Activated effector memory CD4-positive, alpha-beta T cell treated with anti-CD3 and anti-CD28 coated beads, Interleukin-2, amount 50 U/mL, for 16 hours (primary cell): ENCODE measurements around the gene CLMN.

Experiments
- DNase-seq: peaks from one replicate; pipeline ENCODE4 v3.0.0-alpha.2; 2020

The CLMN gene

DNA sequence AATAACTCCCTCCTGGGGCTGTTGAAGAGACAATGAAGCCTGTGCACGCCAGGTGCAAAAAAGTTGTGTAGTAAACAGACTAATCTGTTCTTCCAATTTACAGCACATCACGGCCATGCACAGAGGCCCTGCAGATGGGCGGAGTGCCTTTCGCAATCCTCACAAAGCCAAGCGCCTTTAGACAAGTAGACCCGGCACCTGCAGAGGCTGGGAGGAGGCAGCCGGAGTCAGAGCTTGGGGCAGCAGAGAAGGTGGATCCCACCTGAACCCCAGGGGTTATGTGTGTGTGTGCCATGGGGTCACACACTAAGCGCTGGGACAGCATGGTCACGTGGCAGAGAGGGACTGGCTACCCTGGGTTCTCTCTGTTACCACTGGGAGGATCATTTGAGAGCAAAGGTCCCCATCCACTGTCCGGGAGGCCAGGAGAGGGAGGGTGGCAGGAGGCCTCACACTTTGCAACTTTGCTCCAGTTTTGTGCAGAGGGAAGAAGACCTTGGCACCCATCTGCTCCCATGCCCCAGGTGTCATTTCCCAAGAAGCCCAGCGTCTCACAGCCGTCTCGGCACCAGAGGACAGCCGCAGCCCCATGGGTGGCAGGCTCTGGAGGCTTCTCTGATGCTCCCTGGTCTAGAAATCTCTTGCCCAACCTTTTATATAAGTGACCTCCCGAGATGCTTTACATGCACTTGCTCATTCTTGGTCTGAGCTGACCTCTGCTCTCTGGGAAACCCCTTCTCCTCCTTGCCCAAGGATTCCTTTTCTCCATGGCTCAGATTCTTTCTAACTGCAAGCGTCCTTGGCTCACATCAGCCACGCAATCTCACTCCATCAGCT, 82.4 kb downstream of the CLMN start:
- DNase-seq: no peak

DNA sequence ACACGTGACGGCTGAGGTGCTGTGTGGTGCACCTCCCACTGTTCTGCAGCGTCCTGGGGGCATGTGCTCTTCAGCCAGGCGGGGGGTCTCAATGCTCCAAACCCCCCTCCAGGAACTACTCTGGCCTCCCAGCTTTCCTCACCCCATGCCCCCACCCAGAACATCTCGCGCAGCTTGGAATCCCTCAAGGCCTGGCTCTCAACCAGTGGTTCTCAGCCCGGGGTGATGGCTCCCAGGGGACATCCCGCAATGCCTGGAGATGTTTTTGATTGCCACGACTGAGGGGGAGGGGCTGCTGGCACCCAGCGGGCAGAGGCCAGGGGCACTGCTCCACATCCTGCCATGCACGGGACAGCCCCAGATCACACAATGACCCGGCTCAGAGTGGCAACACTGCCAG, 83.5 kb downstream of the CLMN start:
- no peak for DNase-seq

- no peak for DNase-seq
These were observed 83.9 kb downstream of the CLMN start for GRCh38 chr14:95235767-95236166.

DNA sequence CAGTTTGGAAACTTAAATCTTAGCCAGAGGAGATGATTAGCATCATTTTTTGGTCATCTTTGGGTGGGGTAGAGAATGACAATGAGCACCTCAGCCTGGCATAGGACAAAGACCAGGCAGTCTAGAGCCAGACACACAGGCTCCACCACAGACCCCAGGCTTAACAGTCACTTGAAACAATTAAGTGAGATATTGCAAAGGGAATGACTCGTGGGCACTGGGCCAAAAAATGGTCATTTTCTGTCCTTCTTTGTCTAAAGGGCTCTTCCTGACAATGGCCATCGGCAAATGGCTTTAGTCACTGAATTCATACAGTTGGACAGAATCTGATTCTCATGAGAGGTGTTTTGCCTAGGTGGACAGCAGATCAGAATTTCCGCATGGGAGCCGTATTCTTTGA, 84.4 kb downstream of the CLMN start:
- DNase-seq: no peak

DNA sequence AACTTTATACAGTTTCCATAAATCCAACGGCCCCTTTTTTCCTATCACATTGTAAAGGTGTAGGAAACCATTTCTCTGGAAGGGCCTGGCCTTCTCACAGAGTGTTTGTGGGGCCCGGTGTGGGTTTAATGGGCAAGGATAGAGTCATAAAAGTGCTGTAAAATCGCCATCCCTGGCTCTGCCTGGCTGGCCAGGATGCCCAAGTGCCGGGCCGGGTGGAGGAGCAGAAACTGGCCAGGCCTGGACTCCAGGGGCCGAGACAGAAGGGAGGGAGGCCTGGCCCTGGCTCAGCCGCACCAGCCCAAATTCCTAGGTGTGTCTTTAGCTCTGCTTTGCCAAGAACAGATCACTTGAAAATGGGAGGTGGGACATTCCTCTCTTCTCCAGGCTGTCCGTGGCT, 85.3 kb downstream of the CLMN start:
- DNase-seq: no peak

GRCh38 chr14:95233702-95234241, 85.9 kb downstream of the CLMN start:
- DNase-seq: no peak

GRCh38 chr14:95232894-95233584, 86.7 kb downstream of the CLMN start:
- no peak for DNase-seq

GRCh38 chr14:95231966-95232633, 87.6 kb downstream of the CLMN start:
- DNase-seq: no peak

DNA sequence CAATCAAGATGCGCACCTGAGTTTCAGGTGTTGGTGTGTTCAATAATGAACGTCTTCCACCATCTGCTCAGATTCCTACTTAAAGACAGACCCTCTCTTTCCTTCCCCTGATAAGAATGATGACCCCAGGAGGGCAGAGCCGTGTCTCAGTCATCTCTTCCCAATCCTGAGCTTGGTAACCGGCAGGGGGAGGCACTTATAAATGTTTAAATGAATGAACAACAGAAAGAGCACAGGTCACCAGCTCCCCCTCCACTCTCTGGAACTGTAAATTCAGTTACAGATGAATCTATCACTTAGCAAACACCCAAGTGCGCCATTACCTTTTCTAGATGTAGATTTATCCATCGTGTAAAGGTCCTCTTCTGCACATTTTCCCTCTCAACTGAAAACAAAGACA, 90.0 kb downstream of the CLMN start:
- DNase-seq: no peak

GRCh38 chr14:95228240-95228639, 91.5 kb downstream of the CLMN start:
- no peak for DNase-seq

DNA sequence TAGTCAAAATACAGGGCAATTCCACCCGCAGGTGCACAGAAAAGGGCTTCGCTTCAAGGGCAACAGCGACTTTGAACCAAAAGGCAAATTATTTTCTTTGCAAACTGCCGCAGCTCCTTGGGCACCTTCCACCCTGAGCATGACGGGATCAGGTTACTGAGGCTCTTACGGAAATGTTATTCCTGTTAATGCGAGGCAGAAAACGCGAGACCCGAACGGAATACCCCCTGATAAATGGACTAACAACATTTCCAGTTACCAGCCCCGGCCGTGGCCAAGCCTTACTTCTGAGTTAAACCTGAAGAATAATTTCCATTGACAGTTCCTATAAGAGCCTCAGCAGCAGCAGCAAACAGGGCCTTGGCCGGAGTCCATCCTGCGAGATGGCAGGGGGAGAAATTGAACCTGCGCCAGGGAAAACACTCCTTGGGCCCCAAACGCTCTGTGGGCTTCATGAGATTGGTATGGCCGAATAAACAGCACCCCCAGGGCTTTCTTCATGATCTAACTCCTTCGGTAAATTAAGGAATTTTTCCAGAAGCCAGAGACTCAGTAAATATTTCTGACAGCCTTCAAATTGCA, 92.3 kb downstream of the CLMN start:
- DNase-seq: no peak

GRCh38 chr14:95226801-95227200, 92.9 kb downstream of the CLMN start:
- DNase-seq: no peak

DNA sequence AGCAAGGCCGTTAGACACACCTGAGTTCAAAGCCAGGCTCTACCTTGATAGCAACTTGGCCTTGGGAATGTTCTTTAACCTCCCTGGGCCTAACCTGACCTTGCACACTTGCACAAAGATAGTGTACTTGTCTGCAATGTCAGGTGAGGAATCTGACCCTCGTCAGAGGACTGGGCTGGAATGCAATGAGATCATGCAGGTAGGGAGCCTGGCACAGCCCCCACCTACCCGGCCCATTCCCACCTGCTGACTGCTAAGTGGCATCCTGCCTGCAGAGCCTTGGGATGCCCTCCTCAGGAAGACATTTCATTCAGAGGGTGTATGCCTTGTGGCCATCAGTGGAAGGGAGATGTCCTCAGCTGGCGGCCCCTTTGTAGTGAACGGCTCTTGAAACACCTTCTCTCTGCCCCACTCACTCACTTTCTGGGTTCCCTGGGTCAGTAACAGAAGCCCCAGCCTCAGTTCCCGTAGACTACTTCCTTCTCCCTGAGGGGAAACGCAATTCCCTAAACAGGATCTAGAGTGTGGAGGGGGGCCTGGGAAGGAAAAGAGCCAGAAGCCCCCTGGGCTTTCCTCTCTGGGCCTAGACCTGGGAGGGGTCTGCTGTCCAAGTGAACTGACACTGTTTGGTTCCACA, 94.3 kb downstream of the CLMN start:
- no peak for DNase-seq

DNA sequence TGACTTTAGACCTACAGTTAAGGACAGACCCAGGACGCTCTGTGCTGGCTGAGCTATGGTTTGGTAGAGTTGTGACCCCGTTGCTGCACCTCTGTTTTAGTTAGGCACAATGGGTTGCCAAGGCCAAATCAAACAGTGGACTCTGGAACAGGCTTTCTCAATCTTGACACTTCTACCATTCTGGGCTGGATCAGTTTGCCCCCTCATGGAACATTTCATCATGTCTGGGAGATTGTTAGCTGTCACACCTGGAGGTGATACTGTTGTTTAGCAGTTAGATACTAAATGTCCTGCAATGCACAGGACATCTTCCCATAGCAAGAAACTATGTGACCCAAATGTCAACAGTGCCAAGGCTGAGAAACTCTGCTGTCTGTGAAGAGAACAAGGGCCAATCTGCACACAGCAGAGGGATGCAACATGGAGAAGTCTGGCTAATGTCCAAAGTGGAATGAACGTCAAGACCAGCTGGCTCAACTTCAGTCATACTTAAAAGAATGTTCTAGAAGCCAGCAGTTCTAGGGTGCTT, 96.8 kb downstream of the CLMN start:
- DNase-seq: no peak

DNA sequence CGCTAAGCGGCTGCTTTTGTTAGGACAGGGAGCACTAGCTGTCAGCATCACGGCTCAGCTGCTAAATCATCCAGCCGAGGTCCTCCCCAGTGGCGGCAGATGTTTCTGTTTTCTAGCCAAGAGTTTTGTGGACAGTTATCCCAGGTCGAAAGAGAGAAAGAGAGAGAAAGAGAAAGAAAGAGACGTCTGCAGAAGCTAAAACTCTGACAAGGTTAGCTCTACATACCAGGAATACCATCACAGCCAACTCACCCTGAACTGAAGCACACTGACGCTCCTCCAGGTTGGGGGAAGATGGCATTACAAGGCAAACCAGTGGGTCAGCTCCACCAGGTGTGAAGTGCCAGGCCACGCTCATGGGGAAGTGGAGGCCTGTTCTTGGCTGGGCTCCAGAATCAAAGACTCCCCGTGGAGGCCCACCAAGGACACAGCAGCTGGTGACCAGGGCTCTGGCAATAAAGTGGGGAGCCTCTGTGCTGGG, 97.5 kb downstream of the CLMN start:
- DNase-seq: no peak

DNA sequence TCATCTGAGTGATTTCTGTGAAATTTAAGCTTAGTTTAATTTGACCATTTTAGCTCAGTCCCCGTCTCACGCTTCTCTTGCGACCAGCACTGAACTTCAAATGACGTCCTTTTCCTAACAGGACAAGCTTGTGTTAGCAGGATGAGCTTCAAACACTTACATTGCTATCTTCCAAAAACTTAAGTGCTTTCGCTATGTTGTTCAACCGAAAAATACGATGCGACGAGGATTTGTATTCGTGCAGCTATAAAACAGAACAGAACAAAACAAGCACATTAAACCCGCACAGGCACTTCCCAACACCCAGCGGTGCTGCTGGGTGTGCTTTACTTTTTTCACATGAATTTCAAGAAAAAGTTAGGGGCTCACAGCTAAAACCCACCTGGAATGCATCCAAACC, 98.2 kb downstream of the CLMN start:
- no peak for DNase-seq

- DNase-seq: no peak
These were observed 99.0 kb downstream of the CLMN start for GRCh38 chr14:95220663-95221231.

DNA sequence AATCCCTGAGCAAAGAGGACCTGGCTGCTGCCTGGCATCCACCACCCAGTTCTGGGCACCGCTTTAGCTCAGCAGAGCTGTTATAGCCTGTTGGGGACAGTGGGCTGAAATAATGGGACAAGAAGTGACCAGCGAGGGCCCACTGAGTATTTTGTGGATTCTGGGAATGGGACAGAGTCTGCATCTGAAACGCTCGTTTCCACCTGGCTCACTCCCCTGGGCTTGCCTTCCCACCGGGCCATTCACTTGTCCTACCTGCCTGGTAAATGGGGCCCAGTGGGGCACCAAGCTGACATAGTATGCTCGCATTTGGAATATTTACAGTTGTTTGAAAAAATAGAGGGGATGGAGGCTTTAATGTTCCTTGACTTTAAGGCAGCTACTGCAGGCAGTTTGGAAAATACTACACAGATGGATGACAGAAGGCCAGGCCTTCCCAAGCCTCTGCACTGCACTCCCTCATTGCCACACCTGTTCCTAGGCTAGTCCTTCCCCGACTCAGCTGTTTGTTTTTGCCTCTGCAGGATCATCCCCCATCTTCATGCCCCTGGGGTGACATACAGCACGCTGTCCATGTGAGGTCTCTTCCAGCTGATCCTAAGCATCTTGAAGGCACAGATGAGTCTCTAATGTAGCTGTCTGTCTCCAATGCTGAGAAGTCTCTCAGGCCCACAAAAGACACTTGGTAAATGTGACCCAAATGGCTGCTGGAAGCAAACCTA, 101.1 kb downstream of the CLMN start:
- DNase-seq: no peak

DNA sequence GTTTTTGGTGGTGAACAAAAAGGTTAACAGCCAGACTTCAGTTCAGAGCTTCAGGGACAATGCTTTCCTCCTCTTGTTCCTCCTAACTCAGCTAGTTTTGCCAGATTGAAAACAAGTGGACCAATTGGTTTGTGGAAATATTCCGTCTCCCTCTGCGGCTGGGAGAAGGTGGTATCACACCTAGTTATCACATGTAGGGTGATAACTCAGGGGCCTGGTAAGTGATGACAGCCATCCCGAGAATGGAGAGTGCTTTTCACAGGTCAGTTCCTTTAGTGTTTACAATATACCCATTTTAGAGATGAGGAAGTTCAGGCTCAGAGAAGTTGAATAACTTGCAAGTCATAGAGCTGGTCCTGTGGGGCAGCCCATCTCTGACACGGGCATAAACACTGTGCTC, 101.7 kb downstream of the CLMN start:
- no peak for DNase-seq

- DNase-seq: no peak
These were observed 102.3 kb downstream of the CLMN start for GRCh38 chr14:95217391-95217900.

GRCh38 chr14:95216008-95216407, 103.7 kb downstream of the CLMN start:
- DNase-seq: no peak
